GM23338 (cell line): Measurements from ENCODE around the gene SARNP. TPM values are rescaled to one million over a fixed set of nuclear protein-coding genes. Genes with fewer than 3 reads are reported as not detected.

ENCODE experiments used
- ATAC-seq: fragments of 200-7000 bp; cut with Tn5 transposase; 3 replicates; pipeline ENCODE4 v1.9.1; 2020
- DNase-seq: peaks from one replicate; pipeline ENCODE4 v3.0.0-alpha.2; 2015; ENCODE audit warnings: low spot score
- H2AFZ ChIP-seq: fragments of 200-600 bp; sonication (generic); 2 replicates; pipeline ENCODE4 v1.8.0; 2016; ENCODE audit warnings: antibody characterized with exemption, mild to moderate bottlenecking, moderate library complexity
- H3F3A ChIP-seq: fragments of 200-600 bp; sonication (generic); replicated peaks from 2 replicates; pipeline ENCODE4 v1.8.0; 2017; ENCODE audit warnings: antibody characterized with exemption, mixed run types, low read depth
- H3K27ac ChIP-seq: fragments of 200-600 bp; sonication (generic); 2 replicates; pipeline ENCODE4 v1.6.1; 2016; ENCODE audit warnings: low read depth
- H3K27me3 ChIP-seq: fragments of 200-600 bp; sonication (generic); 2 replicates; pipeline ENCODE4 v1.8.0; 2016; ENCODE audit warnings: mild to moderate bottlenecking, mixed run types, moderate library complexity; ENCODE audit not compliant: insufficient read depth
- H3K36me3 ChIP-seq: fragments of 200-600 bp; sonication (generic); 2 replicates; pipeline ENCODE4 v1.8.0; 2016; ENCODE audit warnings: mild to moderate bottlenecking; ENCODE audit not compliant: insufficient read depth
- H3K4me1 ChIP-seq: fragments of 200-600 bp; sonication (generic); 2 replicates; pipeline ENCODE4 v1.8.0; 2016; ENCODE audit warnings: mild to moderate bottlenecking, moderate library complexity; ENCODE audit not compliant: insufficient read depth
- H3K4me2 ChIP-seq: fragments of 200-600 bp; sonication (generic); 2 replicates; pipeline ENCODE4 v1.7.1; 2017; ENCODE audit warnings: mixed run types
- H3K4me3 ChIP-seq: fragments of 200-600 bp; sonication (generic); 2 replicates; pipeline ENCODE4 v1.6.1; 2016; ENCODE audit warnings: mixed run types
- H3K79me2 ChIP-seq: fragments of 200-600 bp; sonication (generic); replicated peaks from 2 replicates; pipeline ENCODE4 v1.8.0; 2017; ENCODE audit warnings: mild to moderate bottlenecking; ENCODE audit not compliant: insufficient read depth
- H3K9me2 ChIP-seq: fragments of 200-600 bp; sonication (generic); 2 replicates; pipeline ENCODE4 v1.8.0; 2017; ENCODE audit not compliant: insufficient read depth
- H4K20me1 ChIP-seq: fragments of 200-600 bp; sonication (generic); replicated peaks from 2 replicates; pipeline ENCODE4 v1.8.0; 2017; ENCODE audit warnings: mild to moderate bottlenecking; ENCODE audit not compliant: insufficient read depth
- H3K27ac Mint-ChIP-seq: 2 replicates; pipeline ENCODE4 v1.8.0; 2020; ENCODE audit warnings: inconsistent platforms, mild to moderate bottlenecking, moderate library complexity, mixed read lengths
- H3K27me3 Mint-ChIP-seq: 3 replicates; pipeline ENCODE4 v1.8.0; 2022; ENCODE audit warnings: low read depth, mild to moderate bottlenecking, moderate library complexity, mixed read lengths, inconsistent platforms; ENCODE audit not compliant: insufficient read depth, poor library complexity
- H3K36me3 Mint-ChIP-seq: 3 replicates; pipeline ENCODE4 v1.8.0; 2021; ENCODE audit warnings: low read depth, mild to moderate bottlenecking, inconsistent platforms, moderate library complexity, mixed read lengths
- H3K4me1 Mint-ChIP-seq: 3 replicates; pipeline ENCODE4 v1.8.0; 2020; ENCODE audit warnings: mild to moderate bottlenecking, inconsistent platforms, mixed read lengths
- H3K4me3 Mint-ChIP-seq: 3 replicates; pipeline ENCODE4 v1.8.0; 2021; ENCODE audit warnings: moderate library complexity, mild to moderate bottlenecking, inconsistent platforms, mixed read lengths
- H3K9me3 Mint-ChIP-seq: 3 replicates; pipeline ENCODE4 v1.8.0; 2020; ENCODE audit warnings: moderate library complexity, mild to moderate bottlenecking, inconsistent platforms, mixed read lengths
- CREB1 ChIP-seq: fragments of 250-450 bp; sonication (Bioruptor Pico); IDR thresholded peaks from 2 replicates; pipeline ENCODE4 v1.5.0; 2020; ENCODE audit warnings: low read depth, mild to moderate bottlenecking, moderate library complexity
- CTCF ChIP-seq, 2 experiments: fragments of 200-600 bp in 1 of 2; sonication (generic) in 1 of 2; conservative IDR thresholded peaks; 2 replicates each; pipeline versions ENCODE4 v1.5.1 to v1.6.1; 2016 to 2017; ENCODE audit warnings: antibody characterized with exemption in 2 of 2, low read depth in 2 of 2, mild to moderate bottlenecking in 2 of 2, moderate library complexity in 1 of 2
- ETS1 ChIP-seq: IDR thresholded peaks from 2 replicates; pipeline ENCODE4 v1.6.1; 2016; ENCODE audit warnings: antibody characterized with exemption
- EZH2 ChIP-seq: fragments of 200-600 bp; sonication (generic); IDR thresholded peaks from one replicate; pipeline ENCODE4 v1.8.0; 2017; ENCODE audit warnings: antibody characterized with exemption, mild to moderate bottlenecking, low read depth; ENCODE audit not compliant: unreplicated experiment
- EZH2phosphoT487 ChIP-seq: fragments of 200-600 bp; sonication (generic); IDR thresholded peaks from one replicate; pipeline ENCODE4 v1.8.1; 2018; ENCODE audit warnings: antibody characterized with exemption; ENCODE audit not compliant: unreplicated experiment
- JUNB ChIP-seq: IDR thresholded peaks from one replicate; pipeline ENCODE4 v1.6.1; 2016; ENCODE audit warnings: antibody characterized with exemption; ENCODE audit not compliant: unreplicated experiment
- POLR2AphosphoS5 ChIP-seq: IDR thresholded peaks from 2 replicates; pipeline ENCODE4 v1.6.1; 2016; ENCODE audit warnings: antibody characterized with exemption, low read depth
- REST ChIP-seq: IDR thresholded peaks from one replicate; pipeline ENCODE4 v1.6.1; 2018; ENCODE audit warnings: antibody characterized with exemption; ENCODE audit not compliant: unreplicated experiment
- STAT1 ChIP-seq: IDR thresholded peaks from one replicate; pipeline ENCODE4 v1.6.1; 2016; ENCODE audit warnings: antibody characterized with exemption; ENCODE audit not compliant: unreplicated experiment
- ZNF114 ChIP-seq: fragments of 250-450 bp; sonication (Bioruptor Pico); IDR thresholded peaks from 2 replicates; pipeline ENCODE4 v1.5.0; 2020; ENCODE audit warnings: mild to moderate bottlenecking, moderate library complexity
- polyA plus RNA-seq: library from polyadenylated mRNA; unstranded; fragments of >200 nt; fragmentation: Nextera tagmentation; extraction: Ambion mirVana; gene quantifications from 2 replicates; pipeline ENCODE4 v1.2.1, GENCODE V29; 2016
- total RNA-seq: library from RNA; depleted of rRNA; stranded (reverse); fragments of >200 nt; shearing (Covaris generic); gene quantifications from 2 replicates; pipeline ENCODE4 v1.2.3, GENCODE V29; 2014

SARNP gene
- total and polyA plus RNA-seq, 2 experiments from 2014 or later = 96.0 to 313 TPM

- Mint-ChIP-seq H3K27me3 (peaks cover 17% of the 10 kb centered on the region), H3K9me3 (no peaks in the 10 kb centered on the region), H3K4me1 (peaks cover 30% of the 10 kb centered on the region), H3K4me3 (no peak overlapping the region), H3K36me3 (no peaks in the 10 kb centered on the region; the same call in 1 of the 3 replicates), H3K27ac (no peak overlapping the region)
- no peak overlapping the region for H3K4me2 ChIP-seq
- no peak overlapping the region for H3K4me3 ChIP-seq
- H3K27me3 ChIP-seq = no peaks in the 10 kb centered on the region
- H3K79me2 ChIP-seq = no peaks in the 10 kb centered on the region
- 0 out of 2 replicates have a peak, but pooled peaks cover 3% of the 10 kb centered on the region for H3F3A ChIP-seq
- no peak overlapping the region for H3K27ac ChIP-seq
- peaks cover 8% of the 10 kb centered on the region; the same call in 1 of the 2 replicates for H3K4me1 ChIP-seq
- peaks cover 4% of the 10 kb centered on the region; the same call in 1 of the 2 replicates for H3K9me2 ChIP-seq
- H2AFZ ChIP-seq = peak overlapping the region; percentile 59; the same call in 1 of the 2 replicates
- DNase-seq = no peak
- no peak for ATAC-seq
- no peak for TF ChIP-seq ETS1
- TF ChIP-seq STAT1 = no peak
- no peak for TF ChIP-seq CREB1
- TF ChIP-seq POLR2AphosphoS5 = no peak
- TF ChIP-seq JUNB = no peak
- no peak for TF ChIP-seq REST
- TF ChIP-seq EZH2 = no peak
- TF ChIP-seq EZH2phosphoT487 = no peak
- TF ChIP-seq ZNF114 = no peak
- TF ChIP-seq CTCF (conservative IDR thresholded peaks at IDR 0.05; ENCODE audit: low read depth in 2 of 2) = no peak
- no peaks in the 10 kb centered on the region for H3K36me3 ChIP-seq
- no peaks in the 10 kb centered on the region for H4K20me1 ChIP-seq
Measured at GRCh38 chr12:55845785-55846496, 28.4 kb upstream of the SARNP start.
